Thymus (tissue), 11 donors: ENCODE results near the gene ATF4. TPM values are rescaled to one million over a fixed set of nuclear protein-coding genes. Genes with fewer than 3 reads are reported as not detected.
A peak's percentile ranks its signal among the peaks of the same experiment; 100 is the strongest.

Source experiments
- DNase-seq, 9 donors: peaks; one replicate each; pipeline ENCODE4 v3.0.0-alpha.2; 2013; ENCODE audit warnings: low spot score in 9 of 9, low read depth in 6 of 9, missing footprints in 1 of 9
- H3K27ac ChIP-seq, 2 donors: one replicate each; pipeline ENCODE4 v1.5.1; 2013; ENCODE audit warnings: control low read depth in 1 of 2, low read depth in 1 of 2, low read length in 1 of 2, mild to moderate bottlenecking in 1 of 2, moderate library complexity in 1 of 2
- H3K27me3 ChIP-seq, 2 donors: one replicate each; pipeline ENCODE4 v1.5.1; 2013; ENCODE audit warnings: low read length in 1 of 2; ENCODE audit not compliant: control insufficient read depth in 2 of 2, insufficient read depth in 1 of 2
- H3K36me3 ChIP-seq, 2 donors: one replicate each; pipeline ENCODE4 v1.5.1; 2013; ENCODE audit warnings: low read length in 1 of 2, mild to moderate bottlenecking in 1 of 2, moderate library complexity in 1 of 2; ENCODE audit not compliant: control insufficient read depth in 2 of 2, insufficient read depth in 2 of 2
- H3K4me1 ChIP-seq, 2 donors: one replicate each; pipeline ENCODE4 v1.5.1; 2013; ENCODE audit warnings: low read length in 2 of 2; ENCODE audit not compliant: control insufficient read depth in 2 of 2, insufficient read depth in 2 of 2
- H3K4me3 ChIP-seq, 2 donors: one replicate each; pipeline ENCODE4 v1.5.1; 2013; ENCODE audit warnings: low read length in 2 of 2, control low read depth in 1 of 2, mild to moderate bottlenecking in 1 of 2
- H3K9me3 ChIP-seq, 2 donors: one replicate each; pipeline ENCODE4 v1.5.1; 2013; ENCODE audit warnings: low read length in 1 of 2, mild to moderate bottlenecking in 1 of 2; ENCODE audit not compliant: control insufficient read depth in 2 of 2, insufficient read depth in 1 of 2
- whole genome bisulfite sequencing: extraction: QIAGEN DNeasy Blood & Tissue Kit; methylation state at CpG from one replicate; pipeline ENCODE4 v1.1.7; 2013; 5-methylcytosine and 5-hydroxymethylcytosine counted together
- polyA plus RNA-seq: library from polyadenylated mRNA; stranded (reverse); fragments of 200-250 nt; gene quantifications from one replicate; pipeline ENCODE4 v1.2.3, GENCODE V29; 2013
- total RNA-seq: library from RNA; stranded (reverse); fragments of 120-200 nt; gene quantifications from one replicate; pipeline ENCODE4 v1.2.4, GENCODE V29; 2013
- donor health status: healthy.

Gene ATF4
- total and polyA plus RNA-seq, 2 donors = 289 to 520 TPM

DNA sequence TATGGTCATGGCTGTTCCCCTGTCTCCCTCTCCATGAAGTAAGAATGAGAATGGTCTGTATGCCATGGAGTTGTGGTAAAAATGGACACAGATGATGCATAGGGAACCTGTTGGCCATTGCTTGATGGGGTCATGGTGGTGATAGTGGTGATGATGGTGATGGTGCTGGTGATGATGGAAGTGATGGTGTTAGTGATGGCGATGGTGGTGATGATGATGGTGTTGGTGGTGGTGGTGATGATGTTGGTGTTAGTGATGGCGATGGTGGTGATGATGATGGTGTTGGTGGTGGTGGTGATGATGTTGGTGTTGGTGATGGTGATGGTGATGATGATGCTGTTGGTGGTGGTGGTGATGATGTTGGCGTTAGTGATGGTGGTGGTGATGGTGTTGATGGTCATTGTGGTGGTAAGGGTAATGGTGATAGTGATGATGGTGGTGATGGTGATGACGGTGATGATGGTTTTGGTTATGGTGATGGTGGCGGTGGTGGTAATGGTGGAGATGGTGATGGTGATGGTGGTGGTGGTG lies 45.1 kb downstream of the ATF4 start:
- WGBS = 98% methylated on average over 5 of the region's 5 CpGs
- DNase-seq = no peak

DNA sequence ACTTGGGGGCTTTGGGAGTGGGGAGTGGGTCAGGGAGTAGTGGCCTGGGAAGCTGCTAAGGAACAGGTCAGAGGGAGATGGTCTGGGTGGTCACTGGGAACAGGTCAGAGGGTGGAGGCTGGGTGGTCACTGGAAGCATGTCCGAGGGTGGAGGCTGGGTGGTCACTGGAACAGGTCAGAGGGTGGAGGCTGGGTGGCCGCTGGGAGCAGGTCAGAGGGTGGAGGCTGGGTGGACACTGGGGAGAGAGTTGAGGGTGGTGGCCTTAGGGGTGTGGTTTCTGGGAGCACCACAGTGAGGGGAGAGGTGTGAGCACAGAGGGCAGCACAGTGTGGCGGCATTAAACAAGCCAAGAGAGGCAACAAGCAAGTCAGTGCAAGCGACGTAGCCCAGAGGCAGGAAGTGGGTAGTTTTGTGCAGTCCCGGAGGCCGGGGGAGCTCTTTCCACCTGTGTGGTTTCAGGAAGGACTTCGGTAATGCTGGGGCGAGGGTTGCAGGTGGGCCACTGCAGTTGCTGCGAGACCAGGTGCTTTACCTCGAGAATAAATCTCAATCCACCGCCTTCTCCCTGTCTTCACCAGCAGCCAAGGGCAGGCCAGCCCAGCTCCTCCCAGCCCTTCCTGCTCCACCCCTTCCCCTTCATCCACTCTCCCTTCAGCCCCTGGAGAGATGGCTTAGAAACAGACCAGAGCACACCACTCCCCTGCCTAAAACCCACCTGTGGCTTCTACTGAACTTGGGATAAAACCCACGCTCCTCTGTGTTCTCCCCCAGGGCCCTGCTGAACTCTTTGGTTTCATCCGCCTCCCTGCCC lies 47.0 kb downstream of the ATF4 start:
- H3K9me3 ChIP-seq = no peaks in the 10 kb centered on the region
- DNase-seq = peak in 8 of 9 donors; percentile 21 to 81 (median 49)
- H3K27me3 ChIP-seq = peaks cover 0 to 24% of the 10 kb centered on the region in 2 donors
- WGBS = 25% methylated on average over 14 of the region's 14 CpGs
- H3K36me3 ChIP-seq = no peaks in the 10 kb centered on the region
- peaks cover 7 to 22% of the 10 kb centered on the region in 2 donors for H3K4me1 ChIP-seq
- H3K4me3 ChIP-seq = no peak overlapping the region
- H3K27ac ChIP-seq = peak overlapping the region in 1 of 2 donors; percentile 9

More for the DNA sequence above, 45.1 kb downstream of the ATF4 start:
- Histone ChIP-seq H3K27ac (no peak overlapping the region), H3K4me3 (no peak overlapping the region), H3K9me3 (no peaks in the 10 kb centered on the region), H3K36me3 (no peaks in the 10 kb centered on the region), H3K27me3 (peaks cover 0 to 33% of the 10 kb centered on the region in 2 donors), H3K4me1 (peaks cover 7 to 33% of the 10 kb centered on the region in 2 donors)

DNA sequence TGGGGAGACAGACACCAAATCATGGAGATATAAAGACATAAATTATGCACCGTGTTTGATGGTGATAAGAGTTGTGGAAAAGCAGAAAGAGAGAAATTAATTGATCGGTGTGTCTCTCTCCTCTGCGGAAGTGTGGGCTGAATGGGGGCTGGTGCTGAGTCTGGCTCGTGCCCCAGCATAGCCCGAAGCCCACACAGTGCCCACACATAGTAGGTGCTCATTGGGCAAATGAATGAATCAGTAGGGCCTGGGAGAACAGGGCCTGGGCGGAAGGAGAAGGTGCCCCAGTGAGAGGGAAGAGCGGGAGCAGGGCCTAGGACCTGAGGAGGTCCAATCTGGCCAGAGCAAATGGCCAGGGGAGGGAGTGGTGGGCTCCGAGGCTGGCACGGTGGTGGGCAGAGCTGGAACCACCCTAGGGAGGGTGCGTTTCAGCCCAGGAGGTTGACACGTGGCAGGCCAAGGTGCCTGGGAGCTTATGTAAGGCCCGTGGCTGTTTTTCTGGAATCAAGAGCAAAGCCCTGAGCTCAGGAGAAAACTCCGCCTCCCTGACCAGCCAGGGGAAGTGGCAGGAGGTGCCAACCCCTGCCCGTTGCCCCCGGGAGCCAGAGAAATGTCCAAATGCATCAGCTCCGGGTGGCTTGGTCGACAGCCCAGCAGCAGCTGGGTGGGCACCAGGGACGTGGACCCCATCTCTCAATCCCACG lies 48.1 kb downstream of the ATF4 start:
- DNase-seq = no peak
- 90% methylated on average over 19 of the region's 19 CpGs for WGBS
- H3K27ac ChIP-seq = no peak overlapping the region
- H3K36me3 ChIP-seq = no peaks in the 10 kb centered on the region
- H3K27me3 ChIP-seq = peaks cover 0 to 18% of the 10 kb centered on the region in 2 donors
- H3K9me3 ChIP-seq = no peaks in the 10 kb centered on the region
- peaks cover 7 to 17% of the 10 kb centered on the region in 2 donors for H3K4me1 ChIP-seq
- no peak overlapping the region for H3K4me3 ChIP-seq

DNA sequence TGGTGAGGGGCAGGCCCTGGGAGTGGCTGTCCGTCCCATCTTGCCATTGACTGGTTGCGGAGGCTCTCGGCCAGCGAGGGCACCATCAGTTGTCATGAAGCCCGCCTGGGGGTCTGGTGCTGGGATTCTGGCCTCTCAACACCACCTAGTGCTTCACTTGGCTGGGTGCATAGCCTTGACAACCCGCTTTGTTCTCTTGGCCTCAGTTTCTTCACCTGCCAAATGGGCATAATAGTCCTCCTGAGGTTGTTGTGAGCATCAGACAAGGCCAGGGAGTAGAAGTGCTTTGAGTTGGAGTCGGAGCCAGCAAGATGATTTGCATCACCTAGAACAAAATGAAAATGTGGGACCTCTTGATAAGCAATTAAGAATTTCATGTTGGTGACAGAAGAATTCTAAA lies 48.7 kb downstream of the ATF4 start:
- DNase-seq = no peak
- H3K4me1 ChIP-seq = peaks cover 7 to 17% of the 10 kb centered on the region in 2 donors
- H3K27ac ChIP-seq = no peak overlapping the region
- no peaks in the 10 kb centered on the region for H3K36me3 ChIP-seq
- WGBS = 98% methylated on average over 7 of the region's 7 CpGs
- H3K9me3 ChIP-seq = no peaks in the 10 kb centered on the region
- H3K27me3 ChIP-seq = peaks cover 0 to 21% of the 10 kb centered on the region in 2 donors
- no peak overlapping the region for H3K4me3 ChIP-seq

DNA sequence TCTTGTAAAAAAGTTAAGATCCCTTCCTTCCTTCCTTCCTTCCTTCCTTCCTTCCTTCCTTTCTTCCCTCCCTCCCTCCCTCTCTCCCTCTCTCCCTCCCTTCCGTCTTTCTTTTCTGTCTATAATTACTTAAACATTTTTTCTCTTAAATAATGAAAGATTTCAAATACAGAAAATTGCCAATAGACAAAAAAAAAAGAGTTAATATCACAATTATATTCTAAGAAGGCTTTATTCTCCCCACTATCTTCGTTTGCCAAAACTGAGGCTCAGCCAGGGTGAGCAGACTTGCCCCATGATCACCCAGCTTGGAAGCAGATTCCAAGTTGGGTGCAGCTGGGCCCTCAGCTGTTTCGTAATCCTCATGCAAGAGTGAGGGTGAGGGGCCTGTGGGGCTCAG lies 49.9 kb downstream of the ATF4 start:
- 90% methylated on average over 3 of the region's 3 CpGs for WGBS
- Histone ChIP-seq H3K9me3 (no peaks in the 10 kb centered on the region), H3K36me3 (no peaks in the 10 kb centered on the region), H3K27ac (no peak overlapping the region), H3K4me1 (peaks cover 7 to 17% of the 10 kb centered on the region in 2 donors), H3K4me3 (no peak overlapping the region), H3K27me3 (peaks cover 0 to 25% of the 10 kb centered on the region in 2 donors)
- no peak for DNase-seq

DNA sequence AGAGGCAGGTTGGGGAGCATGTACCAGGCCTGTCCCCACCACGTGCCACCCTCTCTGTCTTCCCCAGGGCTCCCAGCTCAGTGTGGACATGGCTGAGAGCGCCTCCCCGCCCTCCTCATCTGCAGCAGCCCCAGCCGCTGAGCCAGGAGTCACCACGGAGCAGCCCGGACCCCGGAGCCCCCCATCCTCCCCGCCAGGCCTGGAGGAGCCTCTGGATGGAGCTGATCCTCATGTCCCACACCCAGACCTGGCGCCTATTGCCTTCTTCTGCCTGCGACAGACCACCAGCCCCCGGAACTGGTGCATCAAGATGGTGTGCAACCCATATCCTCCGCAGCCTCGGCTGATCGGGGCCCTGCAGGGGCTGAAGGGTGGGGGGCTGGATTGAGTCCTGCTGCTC lies 50.3 kb downstream of the ATF4 start, which contains the start of gene CACNA1I:
CACNA1I (plus strand) TSS at position 89 of the 400 bp plus-strand sequence; CDS start at position 89, 0 bp downstream.
- 89% methylated on average over 14 of the region's 14 CpGs for WGBS
- Histone ChIP-seq H3K9me3 (no peaks in the 10 kb centered on the region), H3K36me3 (no peaks in the 10 kb centered on the region), H3K27ac (no peak within 1 kb of the TSS), H3K4me3 (no peak within 1 kb of the TSS), H3K27me3 (peaks cover 0 to 28% of the 10 kb centered on the region in 2 donors), H3K4me1 (peaks cover 7 to 17% of the 10 kb centered on the region in 2 donors)
- DNase-seq = no peak

DNA sequence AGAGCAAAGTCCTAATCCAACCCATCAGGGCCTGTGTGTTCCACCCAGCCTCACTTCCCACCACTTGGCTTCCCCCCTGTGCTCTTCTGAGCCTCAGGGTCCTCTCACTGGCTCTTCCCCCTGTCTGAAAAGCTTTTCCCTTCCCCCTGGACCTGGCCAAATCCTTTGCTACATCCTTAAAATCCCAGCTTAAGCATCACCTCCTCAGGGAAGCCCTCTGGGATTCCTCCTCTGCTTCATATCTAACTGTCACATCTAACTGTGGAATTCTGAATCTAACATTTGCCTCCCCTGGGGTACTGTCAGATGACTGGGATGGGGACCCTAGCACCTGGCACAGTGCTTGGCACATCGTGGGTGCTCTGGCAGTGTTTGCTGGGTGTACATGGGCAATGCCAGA lies 51.2 kb downstream of the ATF4 start:
- Histone ChIP-seq H3K27ac (no peak overlapping the region), H3K27me3 (peaks cover 0 to 36% of the 10 kb centered on the region in 2 donors), H3K4me1 (peaks cover 7 to 17% of the 10 kb centered on the region in 2 donors), H3K4me3 (no peak overlapping the region), H3K9me3 (no peaks in the 10 kb centered on the region), H3K36me3 (no peaks in the 10 kb centered on the region)
- 86% methylated on average over 1 of the region's 1 CpG for whole genome bisulfite sequencing
- DNase-seq = no peak
